CD4-positive, alpha-beta T cell treated with Interleukin-15 for 1 hour (primary cell): Measurements from ENCODE around the gene MDM2.
A peak's percentile ranks its signal among the peaks of the same experiment; 100 is the strongest.
"Not testable (repeated sequence)": the region's sequence is repeated elsewhere in the genome, so short reads cannot be mapped to it uniquely, and the experiment has no call there.

Experiments used
- DNase-seq: peaks from one replicate; pipeline ENCODE4 v3.0.0-alpha.2; 2020

MDM2 gene

DNA sequence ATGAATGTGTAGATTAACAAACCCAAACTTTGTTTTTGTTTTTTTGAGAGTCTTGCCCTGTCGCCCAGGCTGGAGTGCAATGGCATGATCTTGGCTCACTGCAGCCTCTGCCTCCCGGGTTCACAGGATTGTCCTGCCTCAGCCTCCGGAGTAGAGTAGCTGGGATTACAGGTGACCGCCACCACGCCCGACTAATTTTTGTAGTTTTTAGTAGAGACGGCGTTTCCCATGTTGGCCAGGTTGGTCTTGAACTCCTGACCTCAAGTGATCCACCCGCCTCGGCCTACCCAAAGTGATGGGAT lies 752 bp upstream of the MDM2 start:
- not testable (repeated sequence) for DNase-seq

DNA sequence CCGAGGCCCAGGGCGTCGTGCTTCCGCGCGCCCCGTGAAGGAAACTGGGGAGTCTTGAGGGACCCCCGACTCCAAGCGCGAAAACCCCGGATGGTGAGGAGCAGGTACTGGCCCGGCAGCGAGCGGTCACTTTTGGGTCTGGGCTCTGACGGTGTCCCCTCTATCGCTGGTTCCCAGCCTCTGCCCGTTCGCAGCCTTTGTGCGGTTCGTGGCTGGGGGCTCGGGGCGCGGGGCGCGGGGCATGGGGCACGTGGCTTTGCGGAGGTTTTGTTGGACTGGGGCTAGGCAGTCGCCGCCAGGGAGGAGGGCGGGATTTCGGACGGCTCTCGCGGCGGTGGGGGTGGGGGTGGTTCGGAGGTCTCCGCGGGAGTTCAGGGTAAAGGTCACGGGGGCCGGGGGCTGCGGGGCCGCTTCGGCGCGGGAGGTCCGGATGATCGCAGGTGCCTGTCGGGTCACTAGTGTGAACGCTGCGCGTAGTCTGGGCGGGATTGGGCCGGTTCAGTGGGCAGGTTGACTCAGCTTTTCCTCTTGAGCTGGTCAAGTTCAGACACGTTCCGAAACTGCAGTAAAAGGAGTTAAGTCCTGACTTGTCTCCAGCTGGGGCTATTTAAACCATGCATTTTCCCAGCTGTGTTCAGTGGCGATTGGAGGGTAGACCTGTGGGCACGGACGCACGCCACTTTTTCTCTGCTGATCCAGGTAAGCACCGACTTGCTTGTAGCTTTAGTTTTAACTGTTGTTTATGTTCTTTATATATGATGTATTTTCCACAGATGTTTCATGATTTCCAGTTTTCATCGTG lies 612 bp downstream of the MDM2 start:
- peak; percentile 63 for DNase-seq

DNA sequence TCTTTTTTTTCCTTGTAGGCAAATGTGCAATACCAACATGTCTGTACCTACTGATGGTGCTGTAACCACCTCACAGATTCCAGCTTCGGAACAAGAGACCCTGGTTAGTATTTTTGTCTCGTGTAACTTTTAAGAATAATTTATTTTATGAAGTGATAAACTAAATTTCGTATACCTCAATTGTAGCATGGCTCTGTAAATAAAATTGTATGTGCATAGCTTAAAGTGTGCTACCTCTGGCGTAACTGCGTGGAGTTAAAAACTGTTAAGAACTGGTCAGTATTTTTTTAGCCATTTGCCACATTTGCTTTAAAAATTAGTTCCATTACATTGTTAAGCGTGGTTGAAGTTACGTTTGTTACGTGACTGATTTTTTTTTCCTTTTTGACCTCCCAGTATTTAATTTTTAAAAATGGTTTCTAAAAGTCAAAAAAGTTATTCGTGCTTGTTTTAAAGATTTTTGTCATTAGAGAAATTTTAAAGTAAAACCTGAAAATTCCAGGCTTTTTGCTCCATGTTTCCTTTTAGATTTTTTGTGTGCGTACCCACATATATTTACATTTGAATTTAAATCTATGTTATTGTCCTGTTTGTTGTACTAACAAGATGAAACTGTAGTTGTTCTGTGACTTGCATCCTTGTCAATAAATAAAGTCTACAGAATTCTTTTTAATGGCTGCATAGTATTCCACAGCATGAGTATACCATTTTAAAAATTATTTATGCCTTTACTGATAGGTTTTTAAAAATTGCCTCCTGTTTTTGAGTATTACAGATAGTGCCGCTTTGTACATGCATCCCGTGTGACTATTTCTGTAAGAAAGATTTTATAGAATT lies 1.4 kb downstream of the MDM2 start:
- DNase-seq, result no peak

DNA sequence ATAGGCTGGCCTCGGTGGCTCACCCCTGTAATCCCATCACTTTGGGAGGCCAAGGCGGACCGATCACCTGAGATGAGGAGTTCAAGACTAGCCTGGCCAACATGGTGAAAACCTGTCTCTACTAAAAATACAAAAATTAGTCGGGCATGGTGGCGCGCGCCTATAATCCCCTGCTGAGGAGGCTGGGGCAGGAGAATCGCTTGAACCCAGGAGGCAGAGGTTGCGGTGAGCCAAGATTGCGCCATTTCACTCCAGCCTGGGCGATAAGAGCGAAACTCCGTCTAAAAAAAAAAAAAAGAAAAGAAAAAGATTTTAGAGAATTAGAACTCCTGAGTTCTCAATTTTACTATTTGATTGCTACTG lies 2.0 kb downstream of the MDM2 start:
- DNase-seq, result not testable (repeated sequence)

DNA sequence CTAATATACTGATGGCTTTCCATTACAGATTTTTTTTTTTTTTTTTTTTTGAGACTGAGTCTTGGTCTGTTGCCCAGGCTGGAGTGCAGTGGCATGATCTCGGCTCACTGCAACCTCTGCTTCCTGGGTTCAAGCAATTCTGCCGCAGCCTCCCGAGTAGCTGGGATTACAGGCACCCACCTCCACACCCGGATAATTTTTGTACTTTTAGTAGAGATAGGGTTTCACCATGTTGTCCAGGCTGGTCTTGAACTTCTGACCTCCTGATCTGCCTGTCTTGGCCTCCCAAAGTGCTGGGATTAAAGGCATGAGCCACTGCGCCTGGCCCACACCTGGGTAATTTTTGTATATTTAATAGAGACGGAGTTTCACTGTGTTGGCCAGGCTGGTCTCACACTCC lies 3.6 kb downstream of the MDM2 start:
- DNase-seq, result not testable (repeated sequence)

DNA sequence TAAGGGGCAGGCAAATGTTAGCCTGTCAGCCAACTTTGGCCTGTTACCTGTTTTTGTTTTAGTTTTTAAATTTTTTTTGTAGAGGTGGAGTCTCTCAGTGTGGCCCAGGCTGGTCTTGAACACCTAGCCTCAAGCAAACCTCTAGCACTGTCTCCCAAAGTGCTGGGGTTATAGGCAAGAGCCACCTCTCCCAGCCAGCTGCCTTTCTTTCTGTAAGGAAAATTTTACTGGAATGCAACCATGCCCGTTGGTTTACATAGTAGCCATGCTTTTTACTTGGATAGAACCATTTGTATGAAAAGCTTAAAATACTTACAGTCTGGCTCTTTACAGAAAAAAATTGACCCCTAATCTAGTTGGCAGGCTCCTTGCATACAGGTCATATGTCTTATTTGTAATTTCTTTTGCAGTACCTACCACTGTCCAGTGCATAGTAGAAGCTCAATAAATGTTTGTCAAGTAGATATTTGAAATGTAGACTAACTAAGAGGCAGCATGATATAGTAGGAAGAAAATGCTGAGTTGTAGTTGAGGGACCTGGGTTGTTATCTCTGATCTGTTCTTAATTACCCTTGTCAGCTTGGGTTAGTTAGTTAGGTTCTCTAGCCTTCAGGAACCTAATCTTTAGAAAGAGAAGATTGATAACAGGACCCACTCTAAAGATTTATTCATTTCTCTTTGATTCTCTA lies 4.7 kb downstream of the MDM2 start:
- no peak for DNase-seq

DNA sequence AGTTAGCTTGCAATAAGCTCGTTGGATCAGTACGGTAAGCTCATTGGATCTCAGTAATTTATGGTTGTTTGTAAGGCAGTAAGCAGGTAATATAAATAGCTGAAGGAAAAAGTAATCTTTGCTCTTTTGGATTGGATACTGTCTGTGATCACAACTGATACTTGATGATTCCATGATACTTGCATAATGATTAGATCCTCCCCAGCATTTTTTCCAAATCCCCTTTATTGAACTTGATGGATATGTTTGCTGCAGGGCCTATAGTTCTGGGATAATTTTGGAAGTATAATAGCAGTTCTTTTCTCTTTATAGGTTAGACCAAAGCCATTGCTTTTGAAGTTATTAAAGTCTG lies 5.2 kb downstream of the MDM2 start:
- no peak for DNase-seq

DNA sequence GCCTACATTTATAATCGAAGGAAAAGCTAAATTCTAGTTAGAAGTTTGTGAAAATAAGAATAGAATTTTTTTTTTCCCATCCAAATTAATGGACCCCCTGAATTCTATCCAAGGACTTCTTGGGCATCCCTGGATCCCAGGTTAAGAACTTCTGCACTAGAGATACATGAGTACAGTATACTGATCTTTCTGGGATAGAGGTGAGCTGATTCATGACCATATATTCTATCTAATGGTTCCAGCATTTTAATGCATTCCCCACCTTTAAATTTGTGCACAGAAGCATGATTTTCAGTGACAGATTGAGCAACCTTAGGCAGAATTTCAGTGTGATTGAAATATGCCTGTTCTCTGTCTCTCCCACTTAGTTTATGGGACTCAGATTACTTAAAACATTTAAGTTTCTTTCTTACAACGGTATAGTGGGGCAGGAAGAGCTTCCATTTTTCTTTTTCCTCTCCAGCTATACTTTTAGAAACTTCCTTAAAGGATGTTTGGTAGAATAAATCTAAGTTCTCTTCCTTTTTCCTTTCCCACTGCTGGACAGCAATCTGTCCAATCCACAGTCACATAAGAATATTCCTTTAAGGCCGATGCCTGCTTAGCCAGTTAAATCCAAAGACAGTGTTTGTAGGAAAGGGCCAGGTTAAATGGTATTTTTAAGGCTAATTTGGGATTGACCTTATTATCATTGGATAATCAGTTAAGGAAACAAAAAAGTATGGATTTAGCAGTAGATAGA lies 6.7 kb downstream of the MDM2 start:
- DNase-seq, result no peak

DNA sequence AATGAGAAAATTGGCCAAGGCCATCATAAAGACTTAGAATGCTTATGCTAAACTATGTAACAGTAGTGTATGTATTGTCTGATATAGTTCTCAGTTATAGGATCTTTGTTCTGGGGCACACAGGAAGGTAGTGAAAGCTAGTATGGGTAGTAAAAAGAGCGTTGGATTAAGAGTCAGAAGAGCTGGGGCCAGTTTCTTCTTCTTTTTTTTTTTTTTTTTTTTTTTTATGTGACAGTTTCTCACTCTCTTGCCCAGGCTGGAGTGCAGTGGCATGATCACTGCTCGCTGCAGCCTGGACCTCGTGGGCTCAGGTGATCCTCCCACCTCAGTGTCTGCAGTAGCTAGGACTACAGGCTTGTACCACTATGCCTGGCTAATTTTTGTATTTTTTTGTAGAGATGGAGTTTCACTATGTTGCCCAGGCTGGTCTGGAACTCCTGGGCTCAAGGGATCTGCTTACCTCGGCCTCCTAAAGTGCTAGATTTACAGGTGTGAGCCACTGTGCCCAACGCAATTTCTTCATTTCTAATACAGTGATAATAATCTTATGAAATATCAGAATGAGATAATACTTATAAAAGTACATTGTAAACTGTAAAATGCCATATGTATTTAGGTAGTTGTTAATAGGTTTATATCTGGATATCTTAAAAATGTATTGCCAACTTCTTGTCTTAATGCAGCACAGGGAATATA lies 7.4 kb downstream of the MDM2 start:
- DNase-seq, result no peak

DNA sequence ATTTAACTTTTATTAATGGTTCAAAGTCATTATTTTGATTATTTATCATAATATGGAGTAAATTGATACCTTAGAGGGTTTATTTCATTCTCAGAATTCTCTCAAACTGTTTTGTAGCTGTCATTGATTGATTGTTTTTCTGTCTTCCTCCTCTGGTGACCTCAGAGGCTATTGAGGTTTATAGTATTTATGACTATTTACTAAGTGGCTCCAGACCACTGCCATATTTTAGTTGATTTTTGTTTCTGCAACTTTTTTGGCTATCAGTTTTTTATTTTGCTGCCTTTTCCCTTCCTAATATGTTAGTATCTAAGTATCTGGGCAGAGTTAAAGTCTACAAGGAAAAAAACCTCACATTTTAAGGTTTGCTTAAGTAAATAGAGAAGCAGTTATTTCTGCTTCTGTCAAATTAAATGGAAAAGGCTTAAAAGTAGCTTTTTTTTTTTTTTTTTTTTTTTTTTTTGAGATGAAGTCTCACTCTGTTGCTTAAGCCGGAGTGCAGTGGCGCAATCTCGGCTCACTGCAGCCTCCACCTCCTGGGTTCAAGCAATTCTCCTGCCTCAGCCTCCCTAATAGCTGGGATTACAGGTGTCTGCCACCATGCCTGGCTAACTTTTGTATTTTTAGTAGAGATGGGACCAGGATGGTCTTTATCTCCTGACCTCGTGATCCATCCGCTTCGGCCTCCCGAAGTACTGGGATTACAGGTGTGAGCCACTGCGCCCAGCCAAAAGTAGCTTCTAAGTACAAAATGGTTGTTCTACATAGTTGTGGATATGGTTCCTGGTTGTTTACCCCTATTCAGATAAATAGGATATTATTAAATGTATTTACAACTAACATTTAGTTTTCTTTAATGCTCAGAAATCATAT lies 8.2 kb downstream of the MDM2 start:
- no peak for DNase-seq

DNA sequence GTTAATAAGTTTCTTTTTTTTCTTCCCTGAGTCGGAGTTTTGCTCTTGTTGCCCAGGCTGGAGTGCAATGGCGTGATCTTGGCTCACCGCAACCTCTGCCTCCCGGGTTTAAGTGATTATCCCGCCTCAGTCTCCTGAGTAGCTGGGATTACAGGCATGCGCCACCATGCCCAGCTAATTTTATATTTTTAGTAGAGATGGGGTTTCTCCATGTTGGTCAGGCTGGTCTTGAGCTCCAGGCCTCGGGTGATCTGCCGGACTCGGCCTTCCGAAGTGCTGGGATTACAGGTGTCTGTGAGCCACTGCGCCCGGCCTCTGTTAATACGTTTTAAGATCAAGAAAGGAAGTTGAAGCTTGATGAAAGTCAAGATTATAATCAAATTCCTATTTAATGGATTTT lies 11.5 kb downstream of the MDM2 start:
- not testable (repeated sequence) for DNase-seq

DNA sequence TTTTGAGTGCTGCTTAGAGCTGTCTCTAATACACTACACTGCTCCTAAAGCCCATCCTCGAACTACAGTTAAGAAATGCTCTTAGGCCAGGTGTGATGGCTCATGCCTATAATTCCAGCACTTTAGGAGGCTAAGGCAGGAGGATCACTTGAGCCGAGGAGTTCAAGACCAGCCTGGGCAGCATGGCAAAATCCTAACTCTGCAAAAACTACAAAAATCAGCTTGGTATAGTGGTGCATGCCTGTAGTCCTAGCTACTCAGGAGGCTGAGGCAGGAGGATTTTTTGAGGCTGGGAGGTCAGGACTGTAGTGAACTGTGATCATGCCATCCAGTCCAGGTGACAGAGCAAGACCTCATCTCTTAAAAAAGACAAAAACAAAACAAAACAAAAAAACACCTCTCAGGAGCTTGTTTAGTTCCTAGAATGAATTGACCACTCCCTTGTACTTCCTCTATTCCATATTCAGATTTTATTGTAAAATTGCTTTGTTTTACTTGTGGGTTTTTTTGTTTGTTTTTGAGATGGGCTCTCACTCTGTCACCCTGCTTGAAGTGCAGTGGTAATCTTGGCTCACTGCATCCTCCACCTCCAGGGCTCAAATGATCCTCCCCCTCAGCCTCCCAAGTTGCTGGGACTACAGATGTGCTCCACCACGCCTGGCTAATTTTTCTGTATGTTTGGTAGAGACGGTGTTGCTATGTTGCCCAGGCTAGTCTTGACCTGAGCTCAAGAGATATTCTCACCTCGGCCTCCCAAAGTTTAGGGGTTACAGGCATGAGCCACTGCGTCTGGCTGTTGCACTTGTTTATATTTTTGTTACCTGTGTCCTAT lies 13.6 kb downstream of the MDM2 start:
- DNase-seq, result no peak

DNA sequence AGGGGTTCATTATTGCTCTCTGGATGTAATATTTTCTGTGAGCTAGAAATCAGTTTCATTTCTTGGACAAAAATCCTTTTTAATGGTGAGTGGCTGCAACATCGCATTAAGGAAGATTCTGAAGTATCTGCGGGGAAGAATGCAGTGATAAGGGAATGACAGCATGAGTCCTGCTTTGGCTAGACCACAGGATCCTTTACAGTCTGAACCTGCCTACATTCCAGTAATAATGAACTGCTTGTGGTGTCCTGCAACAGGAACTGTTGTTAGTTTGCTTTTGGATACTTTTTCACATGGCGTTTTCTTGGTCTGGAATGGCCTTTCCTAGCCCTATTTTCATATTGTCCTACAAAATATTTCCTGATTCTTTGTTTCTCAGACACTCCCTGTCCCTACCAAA lies 15.7 kb downstream of the MDM2 start:
- DNase-seq, result no peak

DNA sequence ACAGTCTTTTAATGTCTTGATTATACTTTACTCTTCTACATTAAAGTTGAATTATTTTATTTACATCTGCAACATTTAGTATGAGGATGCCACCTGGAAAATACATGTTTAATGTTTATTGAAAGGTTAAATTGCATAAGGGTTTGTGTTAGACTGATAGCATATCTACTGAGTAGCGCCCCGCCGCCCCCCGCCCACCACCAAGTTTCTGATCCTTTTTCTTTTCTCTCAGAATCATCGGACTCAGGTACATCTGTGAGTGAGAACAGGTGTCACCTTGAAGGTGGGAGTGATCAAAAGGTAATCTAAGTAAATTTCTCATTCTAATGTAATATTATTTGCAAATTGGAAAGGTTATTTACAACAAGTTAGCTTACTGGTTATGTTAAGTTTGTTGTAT lies 16.2 kb downstream of the MDM2 start:
- DNase-seq, result no peak

DNA sequence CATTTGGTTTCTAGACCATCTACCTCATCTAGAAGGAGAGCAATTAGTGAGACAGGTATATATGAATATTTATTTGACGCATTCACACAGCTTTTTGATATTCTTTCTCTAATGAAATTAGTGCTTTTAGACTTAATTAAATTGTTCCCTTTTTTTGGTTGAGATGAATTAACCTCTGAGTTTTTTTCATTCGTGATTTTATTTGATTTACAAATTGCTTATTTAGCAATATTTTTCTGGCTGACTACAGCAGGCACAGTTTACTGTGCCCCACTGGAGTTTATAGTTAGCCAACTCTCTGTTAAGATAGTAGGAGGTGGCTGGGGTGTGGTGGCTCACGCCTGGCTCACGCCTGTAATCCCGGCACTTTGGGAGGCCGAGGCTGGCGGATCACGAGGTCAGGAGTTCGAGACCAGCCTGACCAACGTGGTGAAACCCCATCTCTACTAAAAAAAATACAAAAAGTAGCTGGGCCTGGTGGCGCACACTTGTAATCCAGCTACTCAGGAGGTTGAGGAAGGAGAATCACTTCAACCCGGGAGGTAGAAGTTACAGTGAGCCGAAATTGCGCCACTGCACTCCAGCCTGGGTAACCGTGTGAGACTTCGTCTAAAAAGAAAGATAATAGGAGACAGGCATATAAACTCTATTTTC lies 16.7 kb downstream of the MDM2 start:
- no peak for DNase-seq

DNA sequence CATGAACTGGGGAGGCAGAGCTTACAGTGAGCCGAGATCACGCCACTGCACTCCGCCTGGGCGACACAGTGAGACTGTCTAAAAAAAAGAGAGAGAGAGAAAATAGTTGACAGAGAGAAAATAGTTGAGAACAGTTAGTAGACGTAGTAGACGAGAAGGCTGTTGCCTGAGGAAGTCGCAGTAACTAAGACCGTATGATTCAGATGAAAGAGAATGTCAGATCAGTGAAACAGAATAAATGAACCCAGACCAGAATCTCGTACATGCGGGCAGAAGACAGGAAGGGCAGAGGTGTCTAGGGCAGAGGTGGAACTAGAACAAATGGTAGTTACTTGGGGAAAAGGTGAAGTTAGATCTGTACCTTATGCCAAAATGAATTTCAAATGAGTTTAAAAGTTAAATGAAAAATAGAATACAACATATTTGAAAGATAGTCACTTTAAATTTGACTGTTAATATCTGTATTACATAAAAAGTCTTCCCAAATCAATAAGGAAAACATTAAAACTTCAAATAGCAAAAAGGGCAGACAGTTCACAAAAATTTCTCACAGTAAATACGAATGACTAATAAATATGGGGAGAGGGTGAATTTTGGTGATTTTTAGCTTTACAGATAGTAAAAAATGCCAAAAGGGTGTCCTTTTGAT lies 17.7 kb downstream of the MDM2 start:
- DNase-seq, result no peak

DNA sequence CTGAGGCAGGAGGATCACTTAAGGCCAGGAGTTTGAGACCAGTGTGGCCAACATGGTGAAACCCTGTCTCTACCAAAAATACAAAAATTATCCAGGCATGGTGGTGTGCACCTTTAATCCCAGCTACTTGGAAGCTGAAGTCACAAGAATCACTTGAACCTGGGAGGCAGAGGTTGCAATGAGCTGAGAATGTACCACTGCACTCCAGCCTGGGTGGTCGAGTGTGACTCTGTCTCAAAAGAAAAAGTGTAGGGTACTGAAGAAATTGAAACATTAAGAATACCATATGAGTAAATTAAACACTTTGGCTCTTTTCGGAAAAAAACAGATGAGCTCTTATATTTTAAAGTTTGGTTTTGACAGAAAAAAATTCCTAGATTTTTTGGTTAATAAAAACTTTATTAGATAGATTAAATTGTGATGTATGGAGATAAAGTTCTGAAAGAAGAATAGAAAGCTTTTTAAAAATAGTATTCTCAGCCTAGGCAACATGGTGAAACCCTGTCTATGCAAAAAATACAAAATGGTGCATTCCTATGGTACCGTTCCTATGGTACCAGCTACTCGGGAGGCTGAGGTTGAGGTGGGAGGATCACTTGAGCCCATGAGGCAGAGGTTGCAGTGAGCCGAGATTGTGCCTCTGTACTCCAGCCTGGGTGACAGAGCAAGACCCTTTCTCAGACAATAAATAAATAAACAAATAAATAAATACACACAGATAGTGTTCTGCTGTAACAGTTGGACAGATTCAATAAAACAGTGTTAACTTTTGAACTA lies 20.1 kb downstream of the MDM2 start:
- DNase-seq, result no peak

DNA sequence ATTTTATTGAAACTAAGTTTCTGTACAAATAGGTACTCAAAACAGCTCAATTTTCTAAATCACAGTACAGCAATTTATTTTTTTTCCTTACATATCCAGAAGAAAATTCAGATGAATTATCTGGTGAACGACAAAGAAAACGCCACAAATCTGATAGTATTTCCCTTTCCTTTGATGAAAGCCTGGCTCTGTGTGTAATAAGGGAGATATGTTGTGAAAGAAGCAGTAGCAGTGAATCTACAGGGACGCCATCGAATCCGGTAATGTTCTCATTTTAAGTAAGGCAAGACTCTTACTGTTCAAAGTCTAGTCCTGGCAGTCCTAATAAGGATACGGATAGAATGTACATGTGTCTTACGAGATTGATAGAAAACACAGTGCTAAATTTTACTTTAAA lies 20.7 kb downstream of the MDM2 start:
- no peak for DNase-seq

DNA sequence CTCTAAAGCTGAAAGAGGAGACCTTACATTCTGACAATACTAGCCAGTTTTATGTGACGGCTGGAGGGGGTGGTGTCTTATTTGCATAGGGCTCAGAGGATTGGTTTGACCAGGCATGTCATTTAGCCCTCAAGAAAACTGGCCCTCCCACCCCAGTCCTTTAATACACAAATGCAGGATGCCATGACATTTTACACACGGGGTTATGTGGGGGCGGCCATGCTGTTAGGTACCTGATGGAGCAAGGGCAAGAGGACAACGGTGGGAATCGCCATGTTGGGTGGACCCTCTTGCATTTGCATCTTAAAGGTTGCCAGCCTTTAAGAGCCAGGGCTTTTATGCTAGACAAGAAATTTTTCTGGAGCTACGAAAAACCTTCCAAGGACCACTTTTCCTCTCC lies 23.3 kb downstream of the MDM2 start:
- DNase-seq, result no peak
